GM23248 (cell line): Measurements from ENCODE around the gene IGSF21. TPM values are rescaled to one million over a fixed set of nuclear protein-coding genes. Genes with fewer than 3 reads are reported as not detected.
"Not testable (repeated sequence)": the region's sequence is repeated elsewhere in the genome, so short reads cannot be mapped to it uniquely, and the experiment has no call there.

ENCODE experiments used
- DNase-seq: peaks from one replicate; pipeline ENCODE4 v3.0.0-alpha.2; 2015
- H2AFZ ChIP-seq: fragments of 200-600 bp; sonication (generic); 2 replicates; pipeline ENCODE4 v1.6.1; 2016; ENCODE audit warnings: antibody characterized with exemption
- H3F3A ChIP-seq: fragments of 200-600 bp; sonication (generic); 2 replicates; pipeline ENCODE4 v1.6.1; 2016; ENCODE audit warnings: mild to moderate bottlenecking, antibody characterized with exemption, mixed run types; ENCODE audit not compliant: insufficient read depth
- H3K27ac ChIP-seq: fragments of 200-600 bp; sonication (generic); 2 replicates; pipeline ENCODE4 v1.5.1; 2016; ENCODE audit warnings: mild to moderate bottlenecking
- H3K27me3 ChIP-seq: fragments of 200-600 bp; sonication (generic); replicated peaks from 2 replicates; pipeline ENCODE4 v1.6.1; 2016; ENCODE audit warnings: mild to moderate bottlenecking; ENCODE audit not compliant: insufficient read depth
- H3K36me3 ChIP-seq: fragments of 200-600 bp; sonication (generic); 2 replicates; pipeline ENCODE4 v1.6.1; 2016; ENCODE audit warnings: low read depth, mild to moderate bottlenecking
- H3K4me1 ChIP-seq: fragments of 200-600 bp; sonication (generic); 2 replicates; pipeline ENCODE4 v1.6.1; 2016; ENCODE audit warnings: mild to moderate bottlenecking; ENCODE audit not compliant: insufficient read depth
- H3K4me2 ChIP-seq: fragments of 200-600 bp; sonication (generic); one replicate; pipeline ENCODE4 v1.6.1; 2016; ENCODE audit warnings: mild to moderate bottlenecking; ENCODE audit not compliant: unreplicated experiment
- H3K4me3 ChIP-seq: fragments of 200-600 bp; sonication (generic); 2 replicates; pipeline ENCODE4 v1.5.1; 2016; ENCODE audit warnings: mild to moderate bottlenecking
- H3K79me2 ChIP-seq: fragments of 200-600 bp; sonication (generic); 2 replicates; pipeline ENCODE4 v1.6.1; 2016; ENCODE audit warnings: mild to moderate bottlenecking; ENCODE audit not compliant: insufficient read depth
- H3K9ac ChIP-seq: fragments of 200-600 bp; sonication (generic); 2 replicates; pipeline ENCODE4 v1.6.1; 2016; ENCODE audit warnings: mild to moderate bottlenecking
- H3K9me2 ChIP-seq: fragments of 200-600 bp; sonication (generic); 2 replicates; pipeline ENCODE4 v1.6.1; 2016; ENCODE audit warnings: mixed run types, mild to moderate bottlenecking, moderate library complexity; ENCODE audit not compliant: insufficient read depth
- H3K9me3 ChIP-seq: fragments of 200-600 bp; sonication (generic); one replicate; pipeline ENCODE4 v1.6.1; 2017; ENCODE audit warnings: low read depth
- H4K20me1 ChIP-seq: fragments of 200-600 bp; sonication (generic); 2 replicates; pipeline ENCODE4 v1.6.0; 2016; ENCODE audit not compliant: insufficient read depth
- EZH2 ChIP-seq: fragments of 200-600 bp; sonication (generic); IDR thresholded peaks from 2 replicates; pipeline ENCODE4 v1.6.1; 2018; ENCODE audit warnings: antibody characterized with exemption, mild to moderate bottlenecking; ENCODE audit not compliant: insufficient read depth, poor library complexity, severe bottlenecking
- EZH2phosphoT487 ChIP-seq: fragments of 200-600 bp; sonication (generic); IDR thresholded peaks from 2 replicates; pipeline ENCODE4 v1.6.1; 2018; ENCODE audit warnings: antibody characterized with exemption, moderate library complexity, mild to moderate bottlenecking, low read depth; ENCODE audit not compliant: insufficient read depth
- WGBS, 2 experiments: methylation state at CpG; one replicate each; pipeline ENCODE4 v1.1.6; 2015 to 2017; ENCODE audit warnings: low lambda C conversion rate in 2 of 2, low coverage in 1 of 2; ENCODE audit errors: missing lambda C conversion rate in 2 of 2; 5-methylcytosine and 5-hydroxymethylcytosine counted together
- in situ Hi-C: fragments of 300-500 bp; cut with MboI; formaldehyde crosslinking; loops from 2 replicates; pipeline ENCODE4 v1.15.0; 2020
- polyA plus RNA-seq: library from polyadenylated mRNA; unstranded; fragments of >200 nt; fragmentation: Nextera tagmentation; extraction: Ambion mirVana; gene quantifications from 2 replicates; pipeline ENCODE4 v1.2.1, GENCODE V29; 2016
- total RNA-seq: library from RNA; depleted of rRNA; stranded (reverse); fragments of >200 nt; shearing (Covaris generic); gene quantifications from 2 replicates; pipeline ENCODE4 v1.2.3, GENCODE V29; 2014

IGSF21 gene
- total and polyA plus RNA-seq, 2 experiments from 2014 or later: not detected

DNA sequence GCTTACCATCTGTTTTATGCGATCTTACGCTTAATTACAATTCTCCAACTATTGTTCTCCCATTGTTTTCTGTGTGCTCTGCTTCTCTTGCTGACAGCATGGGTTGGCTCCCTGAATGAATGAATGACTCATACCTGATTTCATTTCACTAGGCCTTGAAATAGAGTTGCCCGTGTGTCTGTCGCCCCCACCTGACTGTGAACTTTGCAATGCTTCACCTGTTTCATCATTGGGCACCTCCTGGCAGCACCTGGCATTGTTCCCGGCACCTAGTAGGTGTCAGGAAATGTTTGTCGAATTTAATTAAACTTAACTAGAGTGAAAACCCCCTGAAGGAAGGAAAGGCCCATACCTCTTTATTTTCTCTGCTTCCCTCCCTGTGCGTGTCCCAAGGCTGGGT lies 252.7 kb downstream of the IGSF21 start:
- H3K27me3 ChIP-seq: no peaks in the 10 kb centered on the region
- no peaks in the 10 kb centered on the region for H3K9me2 ChIP-seq
- no peaks in the 10 kb centered on the region for H3K36me3 ChIP-seq
- no peaks in the 10 kb centered on the region for H3K4me1 ChIP-seq
- no peak overlapping the region for H2AFZ ChIP-seq
- no peak overlapping the region for H3K4me2 ChIP-seq
- TF ChIP-seq EZH2phosphoT487 (no peak), EZH2 (no peak)
- H3F3A ChIP-seq: no peaks in the 10 kb centered on the region
- H3K27ac ChIP-seq: no peak overlapping the region
- no peaks in the 10 kb centered on the region for H4K20me1 ChIP-seq
- H3K9me3 ChIP-seq: no peaks in the 10 kb centered on the region
- H3K9ac ChIP-seq: no peak overlapping the region
- in situ Hi-C loops: no loop called here
- DNase-seq: no peak
- WGBS, 2 experiments: 63 to 69% methylated on average over 7 of the region's 7 CpGs
- no peaks in the 10 kb centered on the region for H3K79me2 ChIP-seq
- no peak overlapping the region for H3K4me3 ChIP-seq

DNA sequence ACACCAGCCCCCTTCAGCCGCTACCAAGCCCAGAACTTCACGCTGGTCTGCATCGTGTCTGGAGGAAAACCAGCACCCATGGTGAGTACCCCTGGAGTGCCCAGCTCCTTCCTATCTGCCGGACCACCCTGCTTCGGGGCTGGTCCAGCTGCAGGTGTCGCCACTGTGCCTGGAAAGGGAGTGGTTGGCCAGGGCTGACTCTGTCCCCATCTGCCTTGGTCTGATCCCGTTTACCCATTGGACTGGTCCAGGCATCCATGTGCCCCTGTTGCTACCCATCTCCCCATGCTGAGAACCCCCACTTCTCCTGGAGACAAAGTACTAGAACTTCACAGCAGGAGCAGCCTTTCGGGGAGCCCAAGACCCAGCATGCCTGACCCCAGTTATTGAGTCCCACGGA lies 254.6 kb downstream of the IGSF21 start:
- TF ChIP-seq EZH2 (no peak), EZH2phosphoT487 (no peak)
- Histone ChIP-seq H3K4me1 (no peaks in the 10 kb centered on the region), H3K79me2 (no peaks in the 10 kb centered on the region), H3F3A (no peaks in the 10 kb centered on the region), H3K9me2 (no peaks in the 10 kb centered on the region), H4K20me1 (no peaks in the 10 kb centered on the region), H3K27ac (no peak overlapping the region), H3K9me3 (no peaks in the 10 kb centered on the region), H3K9ac (no peak overlapping the region), H3K4me3 (no peak overlapping the region), H3K36me3 (no peaks in the 10 kb centered on the region), H3K4me2 (no peak overlapping the region), H3K27me3 (no peaks in the 10 kb centered on the region), H2AFZ (no peak overlapping the region)
- in situ Hi-C loops: no loop called here
- WGBS, 2 experiments: 35 to 39% methylated on average over 9 of the region's 9 CpGs
- DNase-seq: no peak

DNA sequence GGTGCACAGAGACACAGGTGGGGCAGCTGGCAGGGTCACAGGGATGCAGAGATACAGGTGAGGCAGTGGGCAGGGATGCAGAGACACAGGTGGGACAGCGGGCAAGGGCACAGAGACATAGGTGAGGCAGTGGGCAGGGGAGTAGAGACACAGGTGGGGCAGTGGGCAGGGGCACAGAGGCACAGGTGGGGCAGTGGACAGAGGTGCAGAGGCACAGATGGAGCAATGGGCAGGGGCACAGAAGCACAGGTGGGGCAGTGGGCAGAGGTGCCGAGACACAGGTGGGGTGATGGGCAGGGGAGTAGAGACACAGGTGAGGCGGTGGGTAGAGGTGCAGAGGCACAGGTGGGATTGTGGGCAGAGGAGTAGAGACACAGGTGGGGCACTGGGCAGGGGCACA lies 255.8 kb downstream of the IGSF21 start:
- Histone ChIP-seq H3F3A (no peaks in the 10 kb centered on the region), H3K4me3 (no peak overlapping the region), H3K27ac (no peak overlapping the region), H3K27me3 (no peaks in the 10 kb centered on the region), H3K9me3 (no peaks in the 10 kb centered on the region), H3K9me2 (no peaks in the 10 kb centered on the region), H3K4me1 (no peaks in the 10 kb centered on the region), H3K4me2 (no peak overlapping the region), H3K36me3 (no peaks in the 10 kb centered on the region), H2AFZ (no peak overlapping the region), H3K79me2 (no peaks in the 10 kb centered on the region), H4K20me1 (no peaks in the 10 kb centered on the region), H3K9ac (no peak overlapping the region)
- DNase-seq: no peak
- in situ Hi-C loops: no loop called here
- 13 to 30% methylated on average over 1 to 3 of the region's 3 CpGs for WGBS, 2 experiments
- TF ChIP-seq EZH2: no peak
- no peak for TF ChIP-seq EZH2phosphoT487

DNA sequence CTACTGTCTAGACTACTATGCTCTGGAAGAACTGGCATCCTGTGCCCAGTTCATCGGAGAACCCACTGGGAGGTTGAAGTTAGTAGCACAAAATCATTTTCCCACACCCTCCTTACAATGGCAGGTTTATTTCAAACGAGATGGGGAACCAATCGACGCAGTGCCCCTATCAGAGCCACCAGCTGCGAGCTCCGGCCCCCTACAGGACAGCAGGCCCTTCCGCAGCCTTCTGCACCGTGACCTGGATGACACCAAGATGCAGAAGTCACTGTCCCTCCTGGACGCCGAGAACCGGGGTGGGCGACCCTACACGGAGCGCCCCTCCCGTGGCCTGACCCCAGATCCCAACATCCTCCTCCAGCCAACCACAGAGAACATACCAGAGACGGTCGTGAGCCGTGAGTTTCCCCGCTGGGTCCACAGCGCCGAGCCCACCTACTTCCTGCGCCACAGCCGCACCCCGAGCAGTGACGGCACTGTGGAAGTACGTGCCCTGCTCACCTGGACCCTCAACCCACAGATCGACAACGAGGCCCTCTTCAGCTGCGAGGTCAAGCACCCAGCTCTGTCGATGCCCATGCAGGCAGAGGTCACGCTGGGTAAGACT lies 257.6 kb downstream of the IGSF21 start:
- Histone ChIP-seq H3K9me3 (no peaks in the 10 kb centered on the region), H3K27me3 (no peaks in the 10 kb centered on the region), H3F3A (no peaks in the 10 kb centered on the region), H3K79me2 (no peaks in the 10 kb centered on the region), H3K36me3 (no peaks in the 10 kb centered on the region), H3K9me2 (no peaks in the 10 kb centered on the region), H3K27ac (no peak overlapping the region), H3K4me3 (no peak overlapping the region), H3K9ac (no peak overlapping the region), H3K4me1 (no peaks in the 10 kb centered on the region), H2AFZ (no peak overlapping the region), H3K4me2 (no peak overlapping the region), H4K20me1 (no peaks in the 10 kb centered on the region)
- in situ Hi-C loops: no loop called here
- 53 to 64% methylated on average over 31 of the region's 31 CpGs for WGBS, 2 experiments
- no peak for TF ChIP-seq EZH2phosphoT487
- no peak for TF ChIP-seq EZH2
- no peak for DNase-seq

DNA sequence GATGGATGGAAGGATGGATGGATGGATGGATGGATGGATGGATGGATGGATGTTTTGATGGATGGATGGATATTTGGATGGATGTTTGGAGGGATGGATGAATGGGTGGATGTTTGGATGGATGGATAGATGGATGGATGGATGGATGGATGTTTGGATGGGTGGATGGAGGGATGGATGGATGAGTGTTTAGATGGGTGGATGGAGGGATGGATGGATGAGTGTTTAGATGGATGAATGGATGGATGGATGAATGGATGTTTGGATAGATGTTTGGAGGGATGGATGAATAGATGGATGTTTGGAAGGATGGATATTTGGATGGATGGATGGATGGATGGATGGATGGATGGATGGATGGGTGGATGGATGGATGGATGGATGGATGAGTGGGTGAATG lies 264.9 kb downstream of the IGSF21 start:
- DNase-seq, H3K27me3 ChIP-seq: not testable (repeated sequence)

More for the DNA sequence above, 264.9 kb downstream of the IGSF21 start:
- in situ Hi-C loops, H3K4me2 ChIP-seq, H3K9me3 ChIP-seq, H4K20me1 ChIP-seq, H2AFZ ChIP-seq, H3K27ac ChIP-seq, H3F3A ChIP-seq, H3K4me1 ChIP-seq, H3K9ac ChIP-seq, H3K36me3 ChIP-seq, H3K4me3 ChIP-seq, H3K79me2 ChIP-seq, H3K9me2 ChIP-seq: not testable (repeated sequence)
